DOHH2 (cell line): Measurements from ENCODE around the gene TMEM50B.

Experiments
- CTCF ChIP-seq: fragments of 200-600 bp; sonication (generic); IDR thresholded peaks from one replicate; pipeline ENCODE4 v1.5.1; 2014; ENCODE audit warnings: antibody characterized with exemption, mild to moderate bottlenecking, low read depth, low read length; ENCODE audit not compliant: poor library complexity, severe bottlenecking
- EZH2phosphoT487 ChIP-seq: fragments of 200-600 bp; sonication (generic); IDR thresholded peaks from 2 replicates; pipeline ENCODE4 v1.6.1; 2017; ENCODE audit warnings: borderline replicate concordance, mild to moderate bottlenecking, antibody characterized with exemption, low read length, moderate library complexity, mixed read lengths

GRCh38 chr21:33418691-33419090 is 61.1 kb downstream of the TMEM50B start:
- no peak for TF ChIP-seq CTCF
- no peak for TF ChIP-seq EZH2phosphoT487
